ENCODE results near the gene SEMA3A.
"Not testable (repeated sequence)": the region's sequence is repeated elsewhere in the genome, so short reads cannot be mapped to it uniquely, and the experiment has no call there.

The SEMA3A gene

DNA sequence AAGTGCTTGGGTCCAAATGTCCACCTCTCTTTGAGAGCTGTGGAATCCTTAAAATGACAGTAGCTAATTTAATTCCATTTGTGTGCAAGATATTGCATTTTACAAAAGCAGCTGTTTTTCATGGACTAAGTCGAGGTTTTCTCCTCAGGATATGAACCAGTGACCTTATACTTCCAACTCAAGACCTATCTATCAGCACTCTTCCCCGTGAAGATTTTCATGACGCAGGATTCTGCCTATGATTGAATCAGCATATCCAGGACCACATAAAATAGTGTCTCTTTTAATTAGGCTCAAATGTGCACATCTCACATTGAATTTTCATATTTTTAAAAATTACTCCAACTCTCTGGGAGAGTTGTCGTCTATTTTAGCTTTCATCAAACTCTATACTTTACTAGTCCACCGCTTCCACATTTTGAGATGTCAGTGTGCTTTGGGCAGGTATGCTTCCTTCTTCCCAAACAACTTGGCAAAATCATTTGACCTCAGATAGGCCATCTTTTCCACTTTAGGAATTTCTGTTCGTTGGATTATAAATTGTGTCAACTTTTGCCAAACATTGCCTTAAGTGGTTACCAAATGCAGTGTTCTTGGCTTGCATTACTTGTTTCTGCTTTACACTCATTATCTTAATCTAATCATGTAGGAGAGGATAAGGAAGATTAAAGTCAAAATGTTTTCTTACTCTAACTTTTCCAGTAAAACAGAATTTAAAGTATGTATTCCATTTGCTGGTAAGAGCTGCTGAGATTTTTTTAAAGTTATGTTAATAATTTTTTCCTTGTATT is 39.4 kb downstream of the SEMA3A start:
- no peaks in the 10 kb centered on the region for H3K9me3 ChIP-seq (ENCODE audit: insufficient read depth, low read depth, low read length)
- 96% methylated on average over 6 of the region's 6 CpGs for WGBS
- no peak overlapping the region for H3K4me3 ChIP-seq (ENCODE audit: low read length)

DNA sequence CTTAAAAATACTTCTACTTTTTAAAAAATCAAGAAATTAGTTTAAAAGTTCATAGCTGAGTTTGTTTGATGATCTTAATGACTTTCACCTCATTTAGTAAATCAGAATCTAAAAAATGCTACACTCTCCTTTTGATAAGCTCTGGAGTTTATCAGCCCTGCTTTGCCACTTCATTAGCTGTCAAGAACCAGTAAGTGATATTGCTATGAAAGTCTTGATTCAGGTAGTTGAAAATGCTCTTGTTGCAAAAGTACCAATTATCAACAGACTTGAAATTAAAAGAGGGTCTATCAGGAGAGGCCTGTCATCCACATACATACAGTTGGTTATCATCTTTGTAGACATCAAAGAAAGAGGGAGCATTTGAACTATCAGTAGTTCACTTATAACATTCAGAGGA is 41.6 kb downstream of the SEMA3A start:
- no peak overlapping the region for H3K27ac ChIP-seq (ENCODE audit: low read depth, low read length)
- H3K9me3 ChIP-seq (ENCODE audit: insufficient read depth, low read depth, low read length): no peaks in the 10 kb centered on the region
- H3K4me1 ChIP-seq (ENCODE audit: insufficient read depth, low read length): peaks cover 21% of the 10 kb centered on the region
- no peaks in the 10 kb centered on the region for H3K27me3 ChIP-seq (ENCODE audit: insufficient read depth, low read length)
- H3K9ac ChIP-seq (ENCODE audit: low read depth, low read length): no peak overlapping the region
- no peaks in the 10 kb centered on the region for H3K36me3 ChIP-seq (ENCODE audit: insufficient read depth, low read length)
- H3K4me3 ChIP-seq (ENCODE audit: low read length): no peak overlapping the region

More for the DNA sequence above, 39.4 kb downstream of the SEMA3A start:
- Histone ChIP-seq H3K36me3 (ENCODE audit: insufficient read depth, low read length) (no peaks in the 10 kb centered on the region), H3K4me1 (ENCODE audit: insufficient read depth, low read length) (peaks cover 7% of the 10 kb centered on the region; the same call in 1 of the 2 replicates), H3K9ac (ENCODE audit: low read depth, low read length) (no peak overlapping the region), H3K27ac (ENCODE audit: low read depth, low read length) (no peak overlapping the region), H3K27me3 (ENCODE audit: insufficient read depth, low read length) (no peaks in the 10 kb centered on the region)

DNA sequence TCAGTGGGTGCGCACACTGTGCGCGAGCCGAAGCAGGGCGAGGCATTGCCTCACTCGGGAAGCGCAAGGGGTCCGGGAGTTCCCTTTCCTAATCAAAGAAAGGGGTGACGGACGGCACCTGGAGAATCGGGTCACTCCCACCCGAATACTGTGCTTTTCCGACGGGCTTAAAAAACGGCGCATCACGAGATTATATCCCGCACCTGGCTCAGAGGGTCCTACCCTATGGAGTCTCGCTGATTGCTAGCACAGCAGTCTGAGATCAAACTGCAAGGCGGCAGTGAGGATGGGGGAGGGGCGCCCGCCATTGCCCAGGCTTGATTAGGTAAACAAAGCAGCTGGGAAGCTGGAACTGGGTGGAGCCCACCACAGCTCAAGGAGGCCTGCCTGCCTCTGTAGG is 44.2 kb downstream of the SEMA3A start:
- not testable (repeated sequence) for H3K27me3 ChIP-seq (ENCODE audit: insufficient read depth, low read length); H3K9me3 ChIP-seq (ENCODE audit: insufficient read depth, low read depth, low read length); H3K36me3 ChIP-seq (ENCODE audit: insufficient read depth, low read length)
- peaks cover 37% of the 10 kb centered on the region for H3K4me1 ChIP-seq (ENCODE audit: insufficient read depth, low read length)
- WGBS: 2% methylated on average over 22 of the region's 22 CpGs
- peak overlapping the region; percentile 83 for H3K9ac ChIP-seq (ENCODE audit: low read depth, low read length)
- peak overlapping the region; percentile 69; the same call in 1 of the 2 replicates for H3K27ac ChIP-seq (ENCODE audit: low read depth, low read length)
- peak overlapping the region; percentile 64 for H3K4me3 ChIP-seq (ENCODE audit: low read length)

DNA sequence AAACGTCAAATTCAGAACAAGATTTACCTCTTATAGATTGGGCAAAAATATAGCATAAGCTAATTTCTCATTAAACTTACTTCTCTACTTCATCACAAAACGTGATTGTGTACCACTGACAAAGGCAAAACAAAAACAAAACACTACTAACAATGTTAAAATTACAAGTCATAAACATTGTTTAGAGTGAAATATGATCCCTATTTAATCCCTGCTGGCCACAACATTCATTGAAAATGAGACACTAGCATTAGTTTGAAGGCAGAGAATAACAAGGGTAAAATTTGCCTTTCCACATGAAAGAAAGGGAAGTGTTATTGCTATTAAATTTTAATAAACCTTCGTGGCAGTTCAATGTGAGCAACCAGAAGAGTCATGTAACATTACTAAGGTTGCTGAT is 45.0 kb downstream of the SEMA3A start:
- H3K27me3 ChIP-seq (ENCODE audit: insufficient read depth, low read length): no peaks in the 10 kb centered on the region
- no peaks in the 10 kb centered on the region for H3K36me3 ChIP-seq (ENCODE audit: insufficient read depth, low read length)
- peak overlapping the region; percentile 83 for H3K9ac ChIP-seq (ENCODE audit: low read depth, low read length)
- H3K4me3 ChIP-seq (ENCODE audit: low read length): peak overlapping the region; percentile 64
- 11% methylated on average over 3 of the region's 3 CpGs for WGBS
- peaks cover 45% of the 10 kb centered on the region for H3K4me1 ChIP-seq (ENCODE audit: insufficient read depth, low read length)
- H3K27ac ChIP-seq (ENCODE audit: low read depth, low read length): peak overlapping the region; percentile 1; the same call in 1 of the 2 replicates
- H3K9me3 ChIP-seq (ENCODE audit: insufficient read depth, low read depth, low read length): no peaks in the 10 kb centered on the region

DNA sequence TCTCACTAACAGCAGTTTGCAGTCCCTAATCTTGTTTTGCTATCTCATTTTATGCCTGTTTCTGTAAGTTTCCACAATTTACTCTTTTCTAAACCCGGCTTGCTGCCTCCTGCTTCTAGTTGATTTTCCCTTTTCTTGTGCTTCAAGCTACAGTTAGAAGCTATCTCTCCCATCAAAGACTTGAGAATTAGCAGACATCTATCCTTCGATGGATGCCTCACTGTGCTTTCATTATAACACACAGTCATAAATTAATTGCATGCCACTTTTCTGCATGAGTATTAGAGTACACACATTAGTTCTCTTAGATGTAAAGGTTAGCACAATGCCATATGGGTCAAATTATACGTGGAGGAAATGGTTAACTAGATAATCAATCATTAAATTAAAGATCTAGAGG is 48.7 kb downstream of the SEMA3A start:
- H3K27ac ChIP-seq (ENCODE audit: low read depth, low read length): peak overlapping the region; percentile 1; the same call in 1 of the 2 replicates
- H3K27me3 ChIP-seq (ENCODE audit: insufficient read depth, low read length): no peaks in the 10 kb centered on the region
- peaks cover 4% of the 10 kb centered on the region; the same call in 1 of the 2 replicates for H3K36me3 ChIP-seq (ENCODE audit: insufficient read depth, low read length)
- H3K9ac ChIP-seq (ENCODE audit: low read depth, low read length): peak overlapping the region; percentile 4; the same call in 1 of the 2 replicates
- no peak overlapping the region for H3K4me3 ChIP-seq (ENCODE audit: low read length)
- 66% methylated on average over 2 of the region's 3 CpGs for WGBS
- H3K4me1 ChIP-seq (ENCODE audit: insufficient read depth, low read length): peaks cover 67% of the 10 kb centered on the region
- no peaks in the 10 kb centered on the region for H3K9me3 ChIP-seq (ENCODE audit: insufficient read depth, low read depth, low read length)

DNA sequence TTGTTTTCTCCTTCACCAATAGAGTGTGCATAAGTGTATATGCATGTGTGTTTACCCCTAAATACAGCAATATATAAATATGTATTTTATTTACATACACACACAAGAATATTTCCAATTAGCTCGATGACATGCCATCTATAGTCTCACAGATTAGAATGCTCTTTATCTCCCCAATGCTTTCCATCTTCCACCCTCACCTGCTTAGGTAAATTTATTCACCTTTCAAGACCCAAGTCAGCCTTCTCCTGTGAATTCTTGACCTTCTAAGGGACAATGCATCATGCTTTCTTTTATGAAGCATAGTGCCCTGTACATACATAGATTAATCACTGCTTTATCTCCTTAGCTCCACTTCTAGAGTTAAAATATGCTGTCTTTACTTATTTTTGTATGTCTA is 49.7 kb downstream of the SEMA3A start:
- peak overlapping the region; percentile 29 for H3K4me3 ChIP-seq (ENCODE audit: low read length)
- H3K4me1 ChIP-seq (ENCODE audit: insufficient read depth, low read length): peaks cover 66% of the 10 kb centered on the region
- H3K9ac ChIP-seq (ENCODE audit: low read depth, low read length): peak overlapping the region; percentile 59

DNA sequence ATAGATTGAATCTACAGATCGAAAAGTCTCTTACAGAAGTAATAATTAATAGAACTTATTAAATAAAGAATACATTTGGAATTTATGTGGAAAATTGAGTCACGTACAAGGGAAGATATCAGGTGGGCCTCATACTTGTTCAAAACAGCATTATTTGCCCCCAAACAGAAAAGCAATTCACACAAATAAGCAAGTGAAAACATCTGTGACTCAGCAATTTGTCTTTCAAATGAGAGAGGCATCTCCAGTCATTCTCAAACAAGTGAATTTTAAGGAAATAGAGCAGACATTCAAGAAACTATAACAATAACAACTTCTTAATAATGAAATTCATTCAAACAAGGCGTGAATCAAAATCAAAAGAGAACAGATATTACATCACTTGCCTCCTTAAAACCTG is 50.1 kb downstream of the SEMA3A start:
- 14% methylated on average over 2 of the region's 3 CpGs for WGBS

More for the DNA sequence above, 49.7 kb downstream of the SEMA3A start:
- WGBS: 22% methylated on average over 1 of the region's 1 CpG
- H3K36me3 ChIP-seq (ENCODE audit: insufficient read depth, low read length): peaks cover 4% of the 10 kb centered on the region; the same call in 1 of the 2 replicates
- no peaks in the 10 kb centered on the region for H3K9me3 ChIP-seq (ENCODE audit: insufficient read depth, low read depth, low read length)
- peak overlapping the region; percentile 81 for H3K27ac ChIP-seq (ENCODE audit: low read depth, low read length)
- H3K27me3 ChIP-seq (ENCODE audit: insufficient read depth, low read length): no peaks in the 10 kb centered on the region

DNA sequence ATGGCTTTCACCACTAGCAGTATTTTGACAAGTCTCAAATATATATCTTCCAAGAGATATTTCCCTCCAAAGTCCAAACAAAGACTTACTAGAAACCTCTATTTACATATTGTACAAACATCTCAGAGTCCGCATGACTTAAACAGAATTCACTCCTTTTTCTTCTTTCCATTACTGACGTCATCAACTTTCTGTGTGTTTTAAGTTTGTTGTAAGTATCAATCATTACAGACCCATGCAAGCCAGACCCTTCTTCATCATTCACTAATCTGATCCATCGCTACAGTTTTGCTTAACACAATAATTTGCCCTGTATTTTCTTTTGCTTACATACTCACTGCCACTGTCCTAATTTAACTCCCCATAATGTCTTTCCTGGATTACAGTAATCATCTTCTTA is 51.9 kb downstream of the SEMA3A start:
- Histone ChIP-seq H3K4me3 (ENCODE audit: low read length) (no peak overlapping the region), H3K4me1 (ENCODE audit: insufficient read depth, low read length) (peaks cover 71% of the 10 kb centered on the region), H3K9me3 (ENCODE audit: insufficient read depth, low read depth, low read length) (no peaks in the 10 kb centered on the region), H3K27me3 (ENCODE audit: insufficient read depth, low read length) (no peaks in the 10 kb centered on the region), H3K9ac (ENCODE audit: low read depth, low read length) (no peak overlapping the region), H3K36me3 (ENCODE audit: insufficient read depth, low read length) (peaks cover 4% of the 10 kb centered on the region; the same call in 1 of the 2 replicates), H3K27ac (ENCODE audit: low read depth, low read length) (no peak overlapping the region)
- 91% methylated on average over 3 of the region's 3 CpGs for WGBS

More for the DNA sequence above, 50.1 kb downstream of the SEMA3A start:
- H3K36me3 ChIP-seq (ENCODE audit: insufficient read depth, low read length): peaks cover 4% of the 10 kb centered on the region; the same call in 1 of the 2 replicates
- H3K9ac ChIP-seq (ENCODE audit: low read depth, low read length): peak overlapping the region; percentile 59
- H3K27ac ChIP-seq (ENCODE audit: low read depth, low read length): peak overlapping the region; percentile 81
- H3K4me1 ChIP-seq (ENCODE audit: insufficient read depth, low read length): peaks cover 63% of the 10 kb centered on the region
- H3K27me3 ChIP-seq (ENCODE audit: insufficient read depth, low read length): no peaks in the 10 kb centered on the region
- peak overlapping the region; percentile 29 for H3K4me3 ChIP-seq (ENCODE audit: low read length)
- H3K9me3 ChIP-seq (ENCODE audit: insufficient read depth, low read depth, low read length): no peaks in the 10 kb centered on the region

DNA sequence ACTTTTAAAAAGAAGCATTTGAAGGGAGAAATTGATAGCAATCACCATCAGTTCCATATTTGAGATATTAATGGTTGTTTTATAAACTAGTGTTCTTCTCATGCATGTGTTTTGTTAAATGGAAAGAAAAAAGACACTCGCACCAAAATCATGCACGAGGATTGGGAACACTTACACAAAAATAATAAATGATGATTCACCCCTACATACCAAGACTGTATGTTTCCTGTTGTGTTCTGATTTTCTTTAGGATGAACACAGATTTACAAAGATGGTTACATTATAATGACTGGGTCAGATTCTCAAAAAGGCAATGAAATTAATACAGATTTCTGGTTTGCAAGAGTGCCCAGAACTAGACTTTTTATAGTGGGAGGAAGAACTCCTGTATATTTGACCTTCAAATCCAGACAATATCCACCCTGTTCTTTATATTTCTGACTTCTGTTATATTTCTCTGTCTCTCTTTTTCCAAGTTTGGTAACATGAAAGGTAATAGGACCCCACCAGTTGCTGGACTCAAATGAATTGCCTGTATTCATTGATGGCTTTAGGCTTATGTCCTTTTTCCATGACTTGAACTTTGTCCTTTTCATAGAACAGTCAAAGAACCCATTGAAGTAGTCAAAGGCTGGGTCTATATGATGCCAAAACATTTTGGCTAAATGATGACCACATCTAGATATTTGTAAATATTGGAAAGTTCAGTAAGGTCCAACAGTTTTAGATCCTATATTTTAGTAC is 54.4 kb downstream of the SEMA3A start:
- no peak overlapping the region for H3K27ac ChIP-seq (ENCODE audit: low read depth, low read length)
- H3K9me3 ChIP-seq (ENCODE audit: insufficient read depth, low read depth, low read length): no peaks in the 10 kb centered on the region
- no CpG with 5 or more reads among the region's 2 CpGs for WGBS
- H3K36me3 ChIP-seq (ENCODE audit: insufficient read depth, low read length): peaks cover 4% of the 10 kb centered on the region; the same call in 1 of the 2 replicates
- peaks cover 55% of the 10 kb centered on the region for H3K4me1 ChIP-seq (ENCODE audit: insufficient read depth, low read length)
- H3K27me3 ChIP-seq (ENCODE audit: insufficient read depth, low read length): no peaks in the 10 kb centered on the region
- H3K9ac ChIP-seq (ENCODE audit: low read depth, low read length): no peak overlapping the region
- H3K4me3 ChIP-seq (ENCODE audit: low read length): no peak overlapping the region

DNA sequence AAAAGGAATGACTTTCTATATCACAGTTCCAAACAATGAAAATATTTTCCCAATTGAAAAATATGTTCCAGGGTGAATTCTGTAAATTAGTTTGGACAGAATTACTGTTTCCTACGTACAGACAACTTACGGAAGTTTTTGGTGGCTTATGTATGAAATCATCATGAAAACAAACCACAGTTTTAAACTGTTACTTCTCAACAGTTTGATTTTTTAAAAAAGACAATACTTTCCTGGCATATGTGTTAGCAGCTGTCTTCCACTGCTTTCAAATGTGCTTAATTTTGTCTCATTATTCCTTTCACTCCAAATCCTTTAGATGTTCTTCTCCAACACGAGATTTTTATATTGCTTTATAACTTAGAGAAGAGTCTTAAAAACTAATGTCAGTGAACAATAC is 56.2 kb downstream of the SEMA3A start:
- Histone ChIP-seq H3K4me1 (ENCODE audit: insufficient read depth, low read length) (peaks cover 37% of the 10 kb centered on the region), H3K9me3 (ENCODE audit: insufficient read depth, low read depth, low read length) (no peaks in the 10 kb centered on the region), H3K4me3 (ENCODE audit: low read length) (no peak overlapping the region), H3K9ac (ENCODE audit: low read depth, low read length) (no peak overlapping the region), H3K27me3 (ENCODE audit: insufficient read depth, low read length) (no peaks in the 10 kb centered on the region), H3K36me3 (ENCODE audit: insufficient read depth, low read length) (peaks cover 17% of the 10 kb centered on the region), H3K27ac (ENCODE audit: low read depth, low read length) (no peak overlapping the region)
- WGBS: 100% methylated on average over 2 of the region's 3 CpGs

DNA sequence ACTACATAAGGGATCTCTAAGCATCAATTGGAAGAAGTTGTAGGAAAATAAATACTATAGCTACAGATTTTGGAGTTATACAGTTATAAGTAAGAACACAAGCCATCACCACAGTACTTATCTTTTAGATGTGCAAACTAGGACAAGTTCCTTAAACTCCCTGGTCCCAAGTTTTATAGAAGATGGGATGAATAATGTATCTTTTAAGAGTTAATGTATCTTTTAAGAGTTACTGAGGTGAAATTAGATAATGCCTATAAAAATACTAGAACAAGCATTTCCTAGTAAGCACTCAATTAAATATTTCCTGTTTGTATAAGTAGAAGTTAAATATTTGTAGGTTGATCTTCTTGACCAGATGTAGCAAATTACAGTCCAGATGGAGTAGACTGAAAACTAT is 56.8 kb downstream of the SEMA3A start:
- no peak overlapping the region for H3K9ac ChIP-seq (ENCODE audit: low read depth, low read length)
- no peaks in the 10 kb centered on the region for H3K27me3 ChIP-seq (ENCODE audit: insufficient read depth, low read length)
- H3K9me3 ChIP-seq (ENCODE audit: insufficient read depth, low read depth, low read length): no peaks in the 10 kb centered on the region
- H3K4me3 ChIP-seq (ENCODE audit: low read length): no peak overlapping the region
- peaks cover 31% of the 10 kb centered on the region for H3K4me1 ChIP-seq (ENCODE audit: insufficient read depth, low read length)
- no peak overlapping the region for H3K27ac ChIP-seq (ENCODE audit: low read depth, low read length)
- H3K36me3 ChIP-seq (ENCODE audit: insufficient read depth, low read length): peaks cover 22% of the 10 kb centered on the region
